Mammary epithelial cell (primary cell): ENCODE measurements around the gene ATL2.

Source experiments
- EZH2 ChIP-seq: IDR thresholded peaks from 2 replicates; pipeline ENCODE4 v1.6.1; 2012; ENCODE audit warnings: low read length, inconsistent platforms, borderline replicate concordance
- TF ChIP-seq, protein P1 (sequence below), 2 donors: IDR thresholded peaks in 1 of 2; conservative IDR thresholded peaks in 1 of 2; 2 replicates each; pipeline ENCODE4 v1.5.1; 2011 to 2012; ENCODE audit warnings: inconsistent platforms in 2 of 2, low read length in 2 of 2, mild to moderate bottlenecking in 2 of 2, control low read depth in 1 of 2, low read depth in 1 of 2; ENCODE audit not compliant: insufficient read depth in 1 of 2; ENCODE audit errors: extremely low read depth in 1 of 2

DNA sequence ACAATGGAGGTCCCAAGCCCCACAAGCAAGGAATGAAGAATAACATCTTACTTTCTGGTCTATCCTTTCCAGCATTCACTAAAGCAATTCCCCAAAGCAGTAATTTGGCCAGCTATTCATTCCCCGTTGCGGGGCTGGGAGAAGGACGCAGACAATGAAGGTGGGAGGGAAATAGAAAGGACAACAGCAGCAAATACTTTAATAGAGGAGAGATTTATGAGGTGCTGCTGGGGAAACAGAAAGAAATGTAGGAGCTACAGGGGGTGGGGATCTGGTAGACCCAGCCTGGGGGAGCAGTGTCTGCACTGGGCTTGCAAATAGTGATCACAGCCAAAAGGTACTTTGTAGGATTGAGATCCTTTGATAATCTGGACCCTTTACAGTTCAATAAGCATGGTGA is 13.9 kb upstream of the ATL2 start:
- TF ChIP-seq, protein P1, sequence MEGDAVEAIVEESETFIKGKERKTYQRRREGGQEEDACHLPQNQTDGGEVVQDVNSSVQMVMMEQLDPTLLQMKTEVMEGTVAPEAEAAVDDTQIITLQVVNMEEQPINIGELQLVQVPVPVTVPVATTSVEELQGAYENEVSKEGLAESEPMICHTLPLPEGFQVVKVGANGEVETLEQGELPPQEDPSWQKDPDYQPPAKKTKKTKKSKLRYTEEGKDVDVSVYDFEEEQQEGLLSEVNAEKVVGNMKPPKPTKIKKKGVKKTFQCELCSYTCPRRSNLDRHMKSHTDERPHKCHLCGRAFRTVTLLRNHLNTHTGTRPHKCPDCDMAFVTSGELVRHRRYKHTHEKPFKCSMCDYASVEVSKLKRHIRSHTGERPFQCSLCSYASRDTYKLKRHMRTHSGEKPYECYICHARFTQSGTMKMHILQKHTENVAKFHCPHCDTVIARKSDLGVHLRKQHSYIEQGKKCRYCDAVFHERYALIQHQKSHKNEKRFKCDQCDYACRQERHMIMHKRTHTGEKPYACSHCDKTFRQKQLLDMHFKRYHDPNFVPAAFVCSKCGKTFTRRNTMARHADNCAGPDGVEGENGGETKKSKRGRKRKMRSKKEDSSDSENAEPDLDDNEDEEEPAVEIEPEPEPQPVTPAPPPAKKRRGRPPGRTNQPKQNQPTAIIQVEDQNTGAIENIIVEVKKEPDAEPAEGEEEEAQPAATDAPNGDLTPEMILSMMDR (conservative IDR thresholded peaks at IDR 0.05 in 1 of 2, IDR thresholded peaks at IDR 0.05 in 1 of 2; ENCODE audit: extremely low read depth in 1 of 2, insufficient read depth in 1 of 2, low read depth in 1 of 2, low read length in 2 of 2), result no peak
- no peak for TF ChIP-seq EZH2
